T follicular helper cell (primary cell): ENCODE measurements around the gene DUSP11.
"Not testable (repeated sequence)": the region's sequence is repeated elsewhere in the genome, so short reads cannot be mapped to it uniquely, and the experiment has no call there.

Source experiments
- DNase-seq: peaks from one replicate; pipeline ENCODE4 v3.0.0-alpha.2; 2020; ENCODE audit warnings: low read depth
- total RNA-seq, 2 experiments: gene quantifications; one replicate each; lab custom pipeline; 2026; lab: John Stamatoyannopoulos, UW

The DUSP11 gene
- total RNA-seq, result 43.0 to 45.1 reads per million in 2 experiments

DNA sequence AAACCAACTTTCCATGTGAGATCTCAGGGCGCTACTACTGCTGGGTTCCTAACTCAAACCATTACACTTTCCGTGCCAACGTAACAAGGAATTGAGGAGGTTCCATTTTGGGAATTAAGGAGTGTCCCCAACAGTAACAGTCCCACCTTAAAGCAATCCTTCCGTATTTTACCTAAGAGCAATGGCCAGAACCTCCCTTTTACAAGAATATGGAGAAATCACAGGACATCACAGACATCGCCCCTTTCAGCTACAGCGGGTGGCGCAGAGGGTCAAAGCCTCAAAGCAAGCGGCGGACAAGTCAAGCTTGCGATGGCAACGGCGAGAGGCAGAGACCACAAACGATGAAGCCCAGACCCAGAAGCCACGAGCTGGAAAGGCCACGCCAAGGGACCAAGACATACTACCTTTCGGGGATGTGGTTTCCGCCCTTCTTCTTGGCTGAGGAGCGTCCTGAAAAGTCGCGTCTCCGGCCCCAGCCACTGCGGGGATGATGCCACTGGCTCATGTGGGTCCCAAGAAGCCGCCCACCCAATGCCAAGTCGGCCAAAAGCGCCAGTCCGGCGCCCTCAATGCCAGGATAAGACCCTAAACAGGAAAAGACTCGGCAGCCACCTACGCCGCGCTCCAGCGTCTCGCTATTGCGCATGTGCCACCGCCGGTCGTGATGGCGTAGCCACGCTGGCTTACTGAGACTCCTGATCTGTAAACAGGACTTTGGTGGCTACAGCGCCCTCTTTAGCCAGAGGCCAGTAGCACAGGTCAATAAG, at the start of gene DUSP11:
Gene DUSP11 (minus strand): TSS at position 637 of the 770 bp plus-strand sequence. CDS start 129 bp downstream, at position 508.
- DNase-seq, result peak; percentile 94

DNA sequence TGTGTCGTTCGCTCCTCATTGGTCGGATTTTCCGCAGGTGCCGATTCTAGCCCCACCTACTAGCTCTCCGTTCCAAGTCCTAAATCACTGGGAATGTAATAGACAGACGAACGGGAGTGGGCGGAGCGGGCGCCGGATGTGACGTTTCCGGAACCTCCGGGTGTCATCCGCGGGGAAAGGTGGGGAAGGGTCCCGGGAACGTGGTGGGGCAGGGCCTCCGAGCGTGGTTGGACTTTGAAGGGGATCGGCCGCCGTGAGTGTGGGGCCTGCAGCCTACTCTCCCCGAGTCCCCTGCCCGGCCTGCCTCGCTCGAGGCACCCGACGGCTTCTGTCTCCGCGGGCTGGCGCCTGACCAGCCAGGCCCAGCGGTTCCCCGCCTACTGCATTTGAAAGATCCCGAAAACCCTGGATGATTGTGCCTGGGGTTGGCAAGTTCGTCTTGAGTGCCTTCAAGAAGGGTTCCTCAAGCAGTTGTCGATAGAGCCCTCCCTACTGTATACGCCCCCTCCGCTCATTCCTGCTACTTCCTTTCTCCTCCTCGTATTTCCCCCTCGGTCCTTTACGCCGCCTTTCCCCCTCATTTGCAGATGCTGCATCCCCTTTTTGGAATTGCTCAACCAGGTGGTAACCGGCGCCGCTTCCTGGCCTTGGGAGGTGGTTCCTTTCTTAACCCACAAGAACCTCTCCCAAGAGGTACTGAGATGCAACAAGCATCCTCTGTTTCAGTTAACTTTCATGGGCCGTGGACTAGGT, 49.1 kb upstream of the DUSP11 start, which contains the start of gene STAMBP:
Gene STAMBP (plus strand): TSS at position 144 of the 753 bp plus-strand sequence. CDS start 1,896 bp downstream, outside the sequence.
- peak; percentile 88 for DNase-seq

DNA sequence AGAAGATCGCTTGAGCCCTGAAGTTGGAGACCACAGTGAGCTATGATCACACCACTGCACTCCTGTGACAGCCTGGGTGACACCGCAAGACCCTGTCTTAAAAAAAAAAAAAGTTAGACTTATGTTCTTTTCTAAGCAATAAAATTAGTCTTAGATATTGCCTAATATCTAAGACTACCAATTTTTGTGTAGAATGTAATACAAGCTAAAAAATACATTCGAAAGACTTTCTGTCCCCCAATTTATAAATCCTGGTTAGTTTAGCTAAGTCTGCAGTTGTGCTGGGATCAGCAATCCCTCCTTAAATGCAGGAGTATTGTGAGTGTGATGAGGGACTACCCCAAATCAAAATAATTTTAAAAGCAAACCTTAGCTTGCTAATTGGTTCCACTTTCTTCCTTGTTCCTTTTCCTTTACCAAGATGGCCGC, 48.5 kb upstream of the DUSP11 start:
- DNase-seq, result no peak

DNA sequence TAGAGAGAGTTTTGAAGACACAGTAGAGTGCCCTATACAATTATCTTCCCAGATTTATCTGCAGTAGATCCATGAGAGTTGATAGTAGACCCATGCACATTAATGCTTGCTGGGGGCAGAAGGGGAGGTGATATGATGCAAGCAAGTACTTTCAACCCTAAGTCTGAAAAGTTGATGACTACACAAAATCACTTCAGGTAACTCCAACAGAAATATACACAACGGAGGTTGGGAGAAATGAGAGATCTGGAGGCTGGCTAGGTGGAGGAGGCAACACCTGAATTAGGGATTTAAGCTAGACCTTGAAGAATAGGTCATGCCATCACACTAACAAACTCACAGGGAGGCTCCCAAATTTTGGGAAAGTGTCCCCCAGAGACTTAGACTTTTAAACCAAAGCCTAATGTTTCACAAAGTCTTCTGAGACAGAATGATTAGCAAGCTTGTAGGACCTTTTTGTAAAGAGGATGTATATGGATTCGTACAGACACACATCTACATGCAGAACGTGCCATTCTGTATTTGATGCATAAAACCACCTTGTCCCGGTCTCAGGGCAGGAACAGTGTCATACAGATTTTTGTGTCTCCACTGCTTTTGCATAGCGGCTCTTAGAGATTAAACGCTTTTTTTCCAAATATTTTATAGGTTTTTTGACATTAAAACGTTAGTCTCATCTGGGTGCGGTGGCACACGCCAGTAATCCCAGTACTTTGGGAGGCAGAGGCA, 47.9 kb upstream of the DUSP11 start:
- DNase-seq, result no peak

DNA sequence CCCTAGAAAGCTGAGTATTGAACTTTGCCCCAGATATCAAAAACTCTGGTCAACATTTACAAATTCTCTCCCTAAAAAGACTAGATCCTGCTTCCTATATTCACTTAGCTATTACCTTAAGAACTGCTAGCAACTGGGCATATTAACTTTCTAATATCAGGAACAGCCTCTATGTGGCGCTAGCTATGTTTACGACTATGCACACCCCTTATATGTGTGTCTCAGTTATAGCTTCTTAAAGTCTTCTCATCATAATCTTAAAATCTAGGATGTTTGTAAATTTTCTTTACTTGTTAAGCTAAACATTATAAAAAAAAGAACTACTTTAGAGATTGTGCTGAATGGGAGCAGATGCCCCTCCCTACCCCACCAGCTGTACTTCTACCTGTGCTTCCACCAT, 47.1 kb upstream of the DUSP11 start:
- no peak for DNase-seq

DNA sequence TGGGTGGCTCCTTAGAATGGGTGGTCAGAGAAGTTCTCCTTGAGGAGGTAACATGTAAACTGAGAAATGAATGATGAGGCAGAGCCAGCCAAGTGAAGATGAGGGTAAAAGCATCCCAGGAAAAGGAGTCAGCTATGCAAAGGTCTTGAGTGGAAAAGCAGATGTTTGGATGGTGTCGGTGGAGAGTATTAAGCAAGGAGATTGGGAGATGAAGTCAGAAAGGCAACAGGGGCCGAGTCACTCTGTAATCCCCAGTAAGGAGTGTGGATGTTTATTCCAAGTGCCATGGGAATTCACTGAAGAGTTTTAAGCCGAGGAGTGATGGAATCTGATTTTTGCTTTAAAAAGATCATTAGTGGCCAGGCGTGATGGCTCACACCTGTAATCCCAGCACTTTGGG, 45.5 kb upstream of the DUSP11 start:
- no peak for DNase-seq

DNA sequence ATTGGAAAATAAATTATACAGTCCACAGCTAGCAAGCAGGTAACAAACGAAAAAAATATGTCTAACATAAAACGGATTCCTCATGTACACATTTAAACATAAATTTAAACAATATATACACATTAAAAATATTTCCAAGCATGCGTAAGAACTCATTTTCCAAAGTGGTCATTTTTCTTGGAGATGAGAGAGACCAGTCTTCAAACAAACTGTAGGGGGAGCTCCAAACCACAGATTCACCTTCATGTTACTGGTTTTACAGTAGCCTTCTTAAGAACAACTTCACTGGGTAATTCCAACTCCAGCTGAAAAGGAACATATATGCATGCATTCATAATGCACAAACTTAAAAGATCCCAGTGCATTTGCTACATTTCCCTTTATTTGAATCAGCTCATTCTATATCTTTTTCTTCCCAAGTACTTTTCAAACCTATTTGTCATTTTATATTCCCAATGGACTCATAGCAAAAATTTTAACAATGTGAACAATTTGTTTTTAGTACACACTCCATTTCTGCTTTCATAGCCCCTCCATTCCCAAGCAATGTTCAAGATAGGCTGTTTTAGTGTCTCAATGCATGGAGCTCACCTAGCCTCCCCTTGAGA, 44.1 kb upstream of the DUSP11 start:
- DNase-seq, result no peak

DNA sequence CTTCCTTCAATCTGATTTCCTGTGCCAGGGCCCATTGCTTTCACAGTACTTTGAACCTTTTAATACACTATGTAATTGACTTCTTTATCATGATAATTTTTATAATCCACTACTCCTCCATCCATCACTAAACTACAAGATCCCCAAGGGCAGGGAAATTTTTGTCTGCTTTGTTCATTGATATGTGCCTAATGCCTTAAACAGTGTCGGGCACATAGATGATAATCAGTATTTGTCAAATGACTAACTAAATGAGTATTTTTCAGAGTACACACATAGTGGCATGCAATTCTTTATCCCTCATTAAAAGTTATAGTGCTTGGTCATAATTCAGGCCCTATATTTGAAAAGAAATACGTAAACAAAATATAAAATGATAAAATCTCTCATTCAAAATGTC, 43.5 kb upstream of the DUSP11 start:
- no peak for DNase-seq

DNA sequence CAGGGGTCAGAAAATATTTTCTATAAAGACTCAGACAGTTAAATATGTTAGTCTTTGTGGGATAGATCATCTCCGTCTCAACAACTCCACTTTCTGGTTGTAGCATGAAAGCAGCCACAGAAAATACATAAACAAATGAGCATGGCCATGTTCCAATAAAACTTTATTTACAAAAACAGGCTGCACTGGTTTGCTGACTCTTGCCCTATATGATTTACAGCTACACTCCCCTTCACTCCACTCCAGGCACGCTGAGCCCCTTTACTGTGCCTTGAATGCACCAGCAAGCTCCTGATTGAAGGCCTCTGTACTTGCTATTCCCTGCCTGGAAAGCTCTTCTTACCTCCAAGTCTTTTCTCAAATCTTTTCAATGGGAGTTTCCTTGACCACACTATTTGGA, 43.1 kb upstream of the DUSP11 start:
- no peak for DNase-seq

DNA sequence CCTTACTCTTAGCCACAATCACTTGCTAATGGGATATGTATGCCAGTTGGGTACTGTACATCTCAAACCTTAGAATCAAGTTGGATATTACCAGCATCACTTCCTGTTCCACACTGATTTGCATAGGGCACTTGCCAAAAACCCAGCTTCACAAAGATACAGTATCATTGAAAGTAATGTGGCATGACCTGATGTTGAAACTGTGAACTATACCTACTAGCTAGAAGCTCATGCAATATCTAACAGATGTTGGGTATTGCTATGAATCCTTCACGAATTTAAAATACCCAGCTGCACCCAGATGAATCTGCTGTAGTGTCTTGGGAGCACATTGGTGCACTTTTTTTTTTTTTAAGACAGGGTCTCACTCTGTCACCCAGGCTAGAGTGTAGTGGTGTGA, 42.4 kb upstream of the DUSP11 start:
- DNase-seq, result no peak

DNA sequence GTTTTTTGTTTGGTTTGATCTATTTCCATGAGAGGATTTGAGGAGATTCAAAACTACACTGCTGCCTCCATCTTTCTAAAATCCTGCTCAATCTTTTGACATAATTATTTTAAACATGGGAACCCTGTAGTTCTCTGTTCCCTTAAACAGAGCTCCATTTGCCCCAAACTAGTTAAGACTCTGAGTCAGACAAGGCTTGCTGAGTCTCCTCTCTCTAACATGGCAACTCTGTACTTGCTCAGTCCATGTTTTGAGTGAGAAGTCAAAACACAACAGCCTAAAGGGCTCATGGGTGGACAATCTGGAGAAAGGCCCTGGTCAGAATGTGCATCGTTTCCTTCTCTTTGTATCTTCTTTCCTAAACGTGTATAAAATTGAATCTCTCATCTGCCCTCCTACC, 41.8 kb upstream of the DUSP11 start:
- no peak for DNase-seq

DNA sequence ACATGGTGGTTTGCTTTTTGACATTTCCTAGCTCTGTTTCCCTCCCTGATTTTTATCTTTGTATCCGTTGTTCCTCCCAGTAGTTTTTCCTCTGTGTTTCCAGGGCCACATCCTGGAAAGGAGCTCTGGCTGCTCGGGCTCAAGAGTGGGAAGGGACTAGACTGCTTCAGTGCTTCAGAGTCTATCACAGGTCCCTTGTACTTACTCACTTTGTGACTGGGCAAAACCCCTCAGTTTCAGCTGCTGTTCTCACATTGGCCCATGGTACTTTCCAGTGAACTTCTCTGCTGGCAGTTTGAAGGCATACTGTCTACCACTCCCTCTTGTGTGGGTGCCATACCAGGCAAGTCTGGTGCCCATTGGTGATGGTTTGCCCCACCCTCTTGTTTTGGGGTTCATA, 41.3 kb upstream of the DUSP11 start:
- no peak for DNase-seq

DNA sequence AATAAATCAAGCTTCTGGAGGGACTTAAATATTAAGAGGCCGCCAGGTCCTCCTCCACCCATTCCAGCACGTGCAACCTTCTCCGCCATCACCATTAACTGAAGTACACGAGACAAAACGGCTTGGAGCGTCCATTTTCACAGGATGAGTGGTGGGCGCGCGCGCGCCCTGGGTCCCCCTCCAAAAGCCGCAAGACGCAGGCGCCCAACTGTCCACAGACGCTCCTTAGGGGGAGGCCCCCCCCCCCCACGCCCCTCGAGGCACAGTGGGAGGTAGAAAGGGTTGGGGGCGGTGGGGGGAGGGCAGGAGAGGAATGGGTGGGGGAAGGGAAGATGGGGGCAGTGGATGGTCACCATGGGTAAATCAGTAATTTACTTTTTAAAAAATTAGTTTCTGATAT, 38.4 kb upstream of the DUSP11 start:
- no peak for DNase-seq

DNA sequence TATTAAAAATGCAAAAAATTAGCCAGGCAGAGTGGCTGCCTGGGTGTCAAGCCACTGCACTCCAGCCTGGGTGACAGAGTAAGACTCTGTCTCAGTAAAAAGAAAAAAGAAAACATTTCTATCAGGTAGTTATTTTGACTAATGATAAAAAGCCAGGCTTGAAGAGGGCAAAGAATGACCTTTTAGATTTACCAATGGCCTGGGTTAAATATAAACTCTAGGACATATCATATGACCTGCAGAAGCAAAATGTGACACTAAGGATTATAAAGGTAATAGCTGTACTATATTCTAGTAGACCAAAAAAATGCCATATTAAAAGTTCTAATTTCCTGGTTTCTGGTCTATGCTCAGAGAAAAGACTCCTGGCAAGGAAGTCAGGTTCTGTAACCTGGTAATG, 32.7 kb upstream of the DUSP11 start:
- DNase-seq, result no peak

DNA sequence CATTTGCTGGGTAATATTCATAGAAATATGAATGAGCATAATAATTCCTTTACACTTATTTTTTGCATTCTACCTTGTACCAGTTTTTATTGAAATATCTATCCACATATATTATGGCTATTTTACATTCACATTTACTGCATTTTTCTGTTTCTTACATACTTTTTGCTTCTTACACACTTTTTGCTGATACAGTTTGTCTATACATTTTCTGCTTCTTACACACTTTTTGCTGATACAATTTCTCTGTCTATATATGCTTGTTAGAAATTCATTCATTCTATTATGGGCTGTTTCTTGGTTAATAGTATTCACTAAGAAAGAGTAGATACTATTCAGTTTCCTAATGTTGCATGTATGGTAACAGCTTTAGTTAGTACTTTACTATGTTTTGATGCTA, 32.0 kb upstream of the DUSP11 start:
- DNase-seq, result no peak

DNA sequence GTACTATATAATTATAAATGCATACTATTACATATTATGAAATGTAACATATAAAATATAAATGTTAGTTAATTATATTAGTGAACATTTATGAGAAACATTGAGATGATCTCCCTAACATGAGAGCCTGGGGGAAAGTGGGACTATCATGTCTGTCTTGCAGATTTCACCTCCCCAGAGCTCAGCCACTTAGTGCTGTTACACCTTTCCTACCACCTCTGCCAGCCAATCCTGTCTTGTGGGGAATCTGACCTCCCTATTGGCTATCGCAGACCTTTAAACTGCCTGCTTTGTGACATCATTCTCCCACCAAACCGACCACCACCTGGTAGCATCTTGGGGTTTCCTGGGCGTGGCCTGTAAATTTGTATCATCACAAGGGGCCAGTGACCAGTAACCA, 4.0 kb upstream of the DUSP11 start, which contains the start of gene C2orf78:
Gene C2orf78 (plus strand): TSS at position 301 of the 400 bp plus-strand sequence. CDS start 127 bp downstream, outside the sequence.
- DNase-seq, result not testable (repeated sequence)

DNA sequence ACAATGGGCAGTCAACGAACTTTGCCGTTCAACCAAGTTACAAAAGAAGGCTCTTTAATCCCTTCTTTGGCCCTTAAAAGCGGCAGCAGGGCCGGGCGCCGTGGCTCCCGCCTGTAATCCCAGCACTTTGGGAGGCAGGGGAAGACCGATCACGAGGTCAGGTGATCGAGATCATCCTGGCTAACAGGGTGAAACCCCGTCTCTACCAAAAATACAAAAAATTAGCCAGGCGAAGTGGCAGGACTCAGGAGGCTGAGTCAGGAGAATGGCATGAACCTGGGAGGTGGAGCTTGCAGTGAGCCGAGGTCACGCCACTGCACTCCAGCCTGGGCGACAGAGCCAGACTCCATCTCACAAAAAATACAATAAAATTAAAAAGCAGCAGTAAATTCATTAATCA, 3.5 kb upstream of the DUSP11 start:
- not testable (repeated sequence) for DNase-seq

DNA sequence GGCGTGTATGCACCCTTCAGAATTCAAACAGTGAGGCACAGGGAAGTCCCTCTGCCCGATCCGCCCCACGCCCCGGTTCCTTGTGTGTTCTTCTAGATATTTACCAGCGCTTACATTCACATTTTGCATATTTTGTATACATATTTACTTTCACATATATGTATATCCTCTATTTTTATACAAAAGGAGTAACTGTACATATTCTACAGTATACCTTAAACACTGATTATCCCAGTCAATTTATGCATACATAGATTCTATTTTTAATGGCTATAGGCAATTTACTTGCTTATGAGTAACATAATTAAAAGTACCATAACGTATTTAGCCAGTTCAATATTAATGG, 307 bp upstream of the DUSP11 start:
- DNase-seq, result no peak

DNA sequence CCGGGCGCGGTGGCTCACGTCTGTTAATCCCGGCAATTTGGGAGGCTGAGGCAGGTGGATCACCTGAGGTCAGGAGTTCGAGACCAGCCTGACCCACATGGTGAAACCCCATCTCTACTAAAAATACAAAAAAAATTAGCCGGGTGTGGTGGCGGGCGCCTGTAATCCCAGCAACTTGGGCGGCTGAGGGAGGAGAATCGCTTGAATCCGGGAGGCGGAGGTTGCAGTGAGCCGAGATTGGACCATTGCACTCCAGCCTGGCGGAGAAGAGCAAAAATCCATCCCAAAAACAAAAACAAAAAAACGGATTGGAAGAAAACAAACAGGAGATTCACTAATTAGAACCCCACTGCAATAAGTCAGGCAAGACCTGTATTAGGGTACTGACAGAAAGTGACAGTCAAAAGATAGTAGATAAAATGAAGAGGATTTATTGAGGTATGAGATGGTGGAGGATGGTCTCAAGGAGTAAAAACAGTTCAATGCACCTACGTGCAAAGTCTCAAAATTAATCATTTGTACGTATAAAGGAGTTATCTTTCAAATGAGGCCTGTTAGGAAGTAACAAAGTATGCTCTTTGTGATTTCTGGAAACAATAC, 936 bp downstream of the DUSP11 start:
- DNase-seq, result not testable (repeated sequence)

DNA sequence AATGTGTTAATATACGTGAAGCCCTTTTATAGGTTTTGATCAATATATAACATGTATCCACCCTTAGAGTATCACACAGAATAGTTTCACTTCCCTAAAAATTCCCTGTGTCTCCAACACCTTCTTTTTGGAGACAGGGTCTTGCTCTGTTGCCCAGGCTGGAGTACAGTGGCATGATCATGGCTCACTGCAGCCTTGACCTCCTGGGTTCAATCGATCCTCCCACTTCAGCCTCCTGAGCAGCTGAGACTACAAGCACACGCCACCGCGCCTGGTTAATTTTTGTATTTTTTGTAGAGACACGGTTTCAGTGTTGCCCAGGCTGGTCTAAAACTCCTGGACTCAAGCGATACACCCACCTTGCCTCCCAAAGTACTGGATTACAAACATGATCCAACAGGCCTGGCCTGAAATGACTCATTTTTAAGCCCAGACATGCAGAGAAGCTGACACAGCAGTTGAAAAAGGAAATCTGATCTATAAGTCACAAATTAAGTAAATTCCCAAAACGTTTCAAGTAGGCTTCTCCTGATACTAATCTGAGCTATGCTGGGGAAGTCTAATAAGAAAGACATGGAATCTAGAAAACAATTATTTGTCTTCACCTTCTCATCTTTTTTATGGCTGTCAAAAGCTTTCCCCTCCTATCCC, 2.9 kb downstream of the DUSP11 start:
- DNase-seq, result no peak

DNA sequence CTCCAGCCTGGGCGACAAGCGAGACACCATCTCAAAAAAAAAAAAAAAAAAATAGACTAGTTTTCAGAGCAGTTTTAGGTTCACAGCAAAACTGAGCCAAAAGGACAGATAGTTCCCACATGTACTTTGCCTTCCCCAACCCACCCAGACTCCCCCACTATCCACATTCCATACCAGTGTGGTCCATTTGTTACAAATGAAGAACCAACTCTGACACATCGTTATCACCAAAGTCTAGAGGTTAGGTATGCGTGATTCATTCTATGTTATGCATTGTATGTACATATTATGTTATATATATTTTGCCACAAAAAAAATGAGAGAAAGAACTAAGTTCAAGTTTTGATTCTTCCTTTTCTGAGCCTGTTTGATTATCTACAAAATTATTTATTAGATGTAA, 3.5 kb downstream of the DUSP11 start:
- no peak for DNase-seq
